K562 (cell line): ENCODE results near the gene APOBEC3C. TPM values are rescaled to one million over a fixed set of nuclear protein-coding genes. Genes with fewer than 3 reads are reported as not detected.
"Not testable (repeated sequence)": the region's sequence is repeated elsewhere in the genome, so short reads cannot be mapped to it uniquely, and the experiment has no call there.

Source experiments
- ATAC-seq: fragments of 200-7000 bp; cut with Tn5 transposase; 3 replicates; pipeline ENCODE4 v1.9.1; 2020; ENCODE audit warnings: moderate library complexity
- BruUV-seq: library from RNA; stranded (reverse); fragments of 400-500 nt; replicated peaks from 2 replicates; lab custom pipeline; 2021; lab: Mats Ljungman, UMichigan
- CTCF ChIA-PET: fragments of 300-600 bp; formaldehyde crosslinking; extraction: SDS; loops from one replicate; lab custom pipeline; 2021; ENCODE audit warnings: low intra/inter-chr PET ratio; lab: Yijun Ruan, JAX
- POLR2A ChIA-PET: fragments of 300-600, 350-650 bp; sonication (Branson Sonifier 250); formaldehyde crosslinking; extraction: SDS; loops from one replicate; lab custom pipeline; 2021; ENCODE audit warnings: antibody characterized with exemption, inconsistent platforms; lab: Yijun Ruan, JAX
- DNase-seq, 4 experiments: peaks; one replicate each; pipeline versions ENCODE4 v3.0.0 to v3.0.0-alpha.2; 2011 to 2018; ENCODE audit warnings: low spot score in 3 of 4, mixed read lengths in 3 of 4; ENCODE audit errors: extremely low read depth in 1 of 4
- FAIRE-seq: peaks from 2 replicates; lab custom pipeline; 2011; peaks lifted over from hg19 to GRCh38; lab: Jason Lieb, UNC
- H2AFZ ChIP-seq: 2 replicates; pipeline ENCODE4 v1.6.0; 2011; ENCODE audit warnings: low read depth, low read length, control low read depth, inconsistent platforms
- H3K27ac ChIP-seq: fragments of 200-600 bp; 3 replicates; pipeline ENCODE4 v1.8.0; 2011; ENCODE audit warnings: low read depth, mild to moderate bottlenecking, control low read depth, inconsistent platforms, low read length, moderate library complexity, mixed read lengths; ENCODE audit errors: extremely low read depth
- H3K27me3 ChIP-seq, 2 experiments: fragments of 300-600 bp in 1 of 2; 2 replicates in 1 of 2; 3 replicates in 1 of 2; pipeline versions ENCODE4 v1.6.0 to v1.8.0; 2011; ENCODE audit warnings: inconsistent platforms in 2 of 2, low read length in 2 of 2, mild to moderate bottlenecking in 1 of 2, mixed read lengths in 1 of 2, moderate library complexity in 1 of 2; ENCODE audit not compliant: control insufficient read depth in 2 of 2, insufficient read depth in 2 of 2
- H3K36me3 ChIP-seq: fragments of 300-600 bp; 3 replicates; pipeline ENCODE4 v1.8.0; 2011; ENCODE audit warnings: mild to moderate bottlenecking, low read length, inconsistent platforms; ENCODE audit not compliant: control insufficient read depth, insufficient read depth
- H3K4me1 ChIP-seq, 2 experiments: fragments of 200-600 bp in 1 of 2; replicated peaks in 1 of 2; 2 replicates in 1 of 2; 3 replicates in 1 of 2; pipeline versions ENCODE4 v1.5.1 to v1.8.0; 2011; ENCODE audit warnings: inconsistent platforms in 2 of 2, low read length in 2 of 2, mild to moderate bottlenecking in 1 of 2, mixed read lengths in 1 of 2, moderate library complexity in 1 of 2; ENCODE audit not compliant: control insufficient read depth in 2 of 2, insufficient read depth in 2 of 2
- H3K4me2 ChIP-seq: 2 replicates; pipeline ENCODE4 v1.6.1; 2011; ENCODE audit warnings: low read length, control low read depth, inconsistent platforms, mixed read lengths; ENCODE audit not compliant: insufficient read depth
- H3K4me3 ChIP-seq: fragments of 200-600 bp; sonication (generic), shearing (Covaris generic); 2 replicates; pipeline ENCODE4 v1.5.1; 2016; ENCODE audit warnings: control low read depth, inconsistent platforms
- H3K79me2 ChIP-seq: fragments of 200-600 bp; 3 replicates; pipeline ENCODE4 v1.8.0; 2011; ENCODE audit warnings: low read length, inconsistent platforms; ENCODE audit not compliant: control insufficient read depth, insufficient read depth
- H3K9ac ChIP-seq, 2 experiments: 2 replicates each; pipeline versions ENCODE4 v1.6.0 to v1.6.1; 2011; ENCODE audit warnings: low read depth in 2 of 2, low read length in 2 of 2, control low read depth in 1 of 2, inconsistent platforms in 1 of 2, mild to moderate bottlenecking in 1 of 2, mixed read lengths in 1 of 2; ENCODE audit not compliant: insufficient read depth in 1 of 2
- H3K9me1 ChIP-seq: one replicate; pipeline ENCODE4 v1.6.0; 2011; ENCODE audit warnings: inconsistent platforms, mild to moderate bottlenecking, low read length, moderate library complexity; ENCODE audit not compliant: control insufficient read depth, insufficient read depth
- H3K9me3 ChIP-seq: replicated peaks from 2 replicates; pipeline ENCODE4 v1.5.1; 2011; ENCODE audit warnings: low read depth, low read length, inconsistent platforms; ENCODE audit not compliant: control insufficient read depth, insufficient read depth
- H4K20me1 ChIP-seq: replicated peaks from 2 replicates; pipeline ENCODE4 v1.6.1; 2011; ENCODE audit warnings: low read length, inconsistent platforms, mixed read lengths; ENCODE audit not compliant: control insufficient read depth, insufficient read depth
- WGBS: fragments of 100-300 bp; shearing (Covaris generic); methylation state at CpG from one replicate; pipeline ENCODE4 v1.1.6; 2016; ENCODE audit warnings: low coverage, mixed read lengths; ENCODE audit not compliant: insufficient coverage; ENCODE audit errors: missing lambda C conversion rate; 5-methylcytosine and 5-hydroxymethylcytosine counted together
- in situ Hi-C: fragments of 300-500 bp; cut with MboI; formaldehyde crosslinking; loops from 4 replicates; pipeline ENCODE4 v1.15.0; 2018; ENCODE audit warnings: inconsistent platforms, mixed read lengths
- intact Hi-C: fragments of 100-400 bp; cut with micrococcal nuclease; formaldehyde crosslinking; loops from 2 replicates; pipeline ENCODE4 v1.14.2; 2022
- polyA plus RNA-seq, 8 experiments: library from polyadenylated mRNA; depleted of rRNA in 4 of 8; stranded (reverse) in 5 of 8; unstranded in 3 of 8; fragments of >200 nt; fragmentation: Nextera tagmentation in 2 of 8; fragmentation: Illumina TruSeq in 1 of 8; extraction: Ambion mirVana in 2 of 8; extraction: Trizol in 1 of 8; gene quantifications; 2 replicates each; pipeline versions ENCODE4 v1.2.1 to v1.2.3, GENCODE V29; 2011 to 2014; ENCODE audit warnings: inconsistent platforms in 1 of 8, missing spikeins in 1 of 8
- total RNA-seq, 7 experiments: library from RNA; depleted of rRNA in 6 of 7; stranded (reverse); fragments of >200 nt in 6 of 7; fragmentation: Illumina TruSeq in 2 of 7; extraction: Trizol in 2 of 7; gene quantifications; 2 replicates each; pipeline versions ENCODE4 v1.2.1 to v1.2.3, GENCODE V29; 2011 to 2021; ENCODE audit warnings: low replicate concordance in 1 of 7
- TF ChIP-seq, protein P1 (sequence below): IDR thresholded peaks from 2 replicates; pipeline ENCODE4 v1.6.1; 2011; ENCODE audit not compliant: insufficient read length; ENCODE audit errors: extremely low read depth
- TF ChIP-seq, protein P2 (sequence below): fragments of 250-450 bp; sonication (Bioruptor Pico); IDR thresholded peaks from 2 replicates; pipeline ENCODE4 v1.8.0; 2021; ENCODE audit warnings: mild to moderate bottlenecking, moderate library complexity

Gene APOBEC3C
- total and polyA plus RNA-seq, 9 of the 15 experiments (the other 6 are each of a cell fraction or from before 2014, with no cell fraction given) = 12.4 to 285 (median 55.5) TPM

DNA sequence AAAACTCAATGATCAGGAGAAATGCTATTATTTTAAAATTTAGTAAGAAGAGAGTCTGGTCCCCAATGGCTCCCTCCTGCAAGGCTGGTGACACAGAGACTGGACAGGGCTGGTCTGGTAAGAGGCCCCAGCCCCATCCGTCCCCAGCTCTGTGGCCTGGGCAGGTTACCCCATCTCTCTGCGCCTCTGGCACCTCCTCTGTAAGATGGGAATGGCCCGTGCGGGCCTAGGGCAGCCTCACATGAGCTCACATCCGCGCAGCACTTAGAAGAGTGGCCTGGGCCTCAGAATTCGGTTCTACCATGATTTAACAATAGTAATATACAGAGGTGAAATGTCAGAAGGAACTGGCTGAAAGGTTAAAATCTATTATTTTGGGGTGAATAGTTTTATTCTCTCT is 27.9 kb downstream of the APOBEC3C start:
- POLR2A ChIA-PET = no interaction called here
- no peak overlapping the region for H3K27ac ChIP-seq
- TF ChIP-seq, protein P1, sequence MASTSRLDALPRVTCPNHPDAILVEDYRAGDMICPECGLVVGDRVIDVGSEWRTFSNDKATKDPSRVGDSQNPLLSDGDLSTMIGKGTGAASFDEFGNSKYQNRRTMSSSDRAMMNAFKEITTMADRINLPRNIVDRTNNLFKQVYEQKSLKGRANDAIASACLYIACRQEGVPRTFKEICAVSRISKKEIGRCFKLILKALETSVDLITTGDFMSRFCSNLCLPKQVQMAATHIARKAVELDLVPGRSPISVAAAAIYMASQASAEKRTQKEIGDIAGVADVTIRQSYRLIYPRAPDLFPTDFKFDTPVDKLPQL = no peak
- TF ChIP-seq, protein P2, sequence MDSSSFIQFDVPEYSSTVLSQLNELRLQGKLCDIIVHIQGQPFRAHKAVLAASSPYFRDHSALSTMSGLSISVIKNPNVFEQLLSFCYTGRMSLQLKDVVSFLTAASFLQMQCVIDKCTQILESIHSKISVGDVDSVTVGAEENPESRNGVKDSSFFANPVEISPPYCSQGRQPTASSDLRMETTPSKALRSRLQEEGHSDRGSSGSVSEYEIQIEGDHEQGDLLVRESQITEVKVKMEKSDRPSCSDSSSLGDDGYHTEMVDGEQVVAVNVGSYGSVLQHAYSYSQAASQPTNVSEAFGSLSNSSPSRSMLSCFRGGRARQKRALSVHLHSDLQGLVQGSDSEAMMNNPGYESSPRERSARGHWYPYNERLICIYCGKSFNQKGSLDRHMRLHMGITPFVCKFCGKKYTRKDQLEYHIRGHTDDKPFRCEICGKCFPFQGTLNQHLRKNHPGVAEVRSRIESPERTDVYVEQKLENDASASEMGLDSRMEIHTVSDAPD = no peak
- H3K9me1 ChIP-seq = no peaks in the 10 kb centered on the region
- 83% methylated on average over 7 of the region's 7 CpGs for WGBS
- H3K4me1 ChIP-seq = peaks cover 0 to 27% of the 10 kb centered on the region in 2 experiments; a peak in 4 of 5 replicates
- CTCF ChIA-PET = no interaction called here
- H3K9me3 ChIP-seq = no peaks in the 10 kb centered on the region
- FAIRE-seq (no peak), DNase-seq (no peak), ATAC-seq (no peak)
- H3K9ac ChIP-seq = peak overlapping the region in 1 of 2 experiments; percentile 87; a peak in 1 of 4 replicates
- in situ Hi-C loops = loop anchor here (5.0 kb wide), 1 partner anchor 35 kb away; the partner anchor contains the start of gene APOBEC3G
- no peak overlapping the region for H2AFZ ChIP-seq
- TSS peak; percentile 85 for BruUV-seq
- no peak overlapping the region for H3K4me3 ChIP-seq
- no peaks in the 10 kb centered on the region for H3K27me3 ChIP-seq
- intact Hi-C loops = no loop called here
- peak overlapping the region; percentile 45; the same call in 1 of the 2 replicates for H3K4me2 ChIP-seq
- H4K20me1 ChIP-seq = no peaks in the 10 kb centered on the region
- no peaks in the 10 kb centered on the region for H3K36me3 ChIP-seq
- H3K79me2 ChIP-seq = peaks cover 14% of the 10 kb centered on the region

DNA sequence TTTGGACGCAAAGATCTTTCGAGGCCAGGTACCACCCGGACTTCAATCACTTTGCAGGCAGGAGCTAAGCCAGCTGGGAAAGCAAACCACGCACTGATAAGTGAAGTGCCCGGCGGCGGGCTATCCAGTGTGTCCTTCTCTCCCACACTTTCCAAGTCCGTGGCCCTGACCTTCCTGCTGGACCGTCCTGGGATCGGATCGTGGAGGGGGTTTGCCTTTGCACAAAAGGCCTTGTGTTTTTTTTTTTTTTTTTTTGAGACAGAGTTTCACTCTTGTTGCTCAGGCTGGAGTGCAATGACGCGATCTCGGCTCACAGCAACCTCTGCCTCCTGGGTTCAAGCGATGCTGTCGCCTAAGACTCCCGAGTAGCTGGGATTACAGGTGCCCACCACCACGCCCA is 29.0 kb downstream of the APOBEC3C start:
- CTCF ChIA-PET, H3K4me3 ChIP-seq, DNase-seq, H2AFZ ChIP-seq, H3K4me2 ChIP-seq, H3K27me3 ChIP-seq, H3K36me3 ChIP-seq, H4K20me1 ChIP-seq, ATAC-seq, H3K9ac ChIP-seq, BruUV-seq, POLR2A ChIA-PET, FAIRE-seq, H3K9me1 ChIP-seq, H3K27ac ChIP-seq, intact Hi-C loops, H3K9me3 ChIP-seq: not testable (repeated sequence)
- in situ Hi-C loops = loop anchor here (5.0 kb wide), 1 partner anchor 34 kb away; the partner anchor contains the start of gene APOBEC3G
- WGBS = 63% methylated on average over 3 of the region's 18 CpGs
- Histone ChIP-seq H3K4me1 (peaks cover 0 to 27% of the 10 kb centered on the region in 2 experiments; a peak in 4 of 5 replicates), H3K79me2 (peaks cover 14% of the 10 kb centered on the region)

DNA sequence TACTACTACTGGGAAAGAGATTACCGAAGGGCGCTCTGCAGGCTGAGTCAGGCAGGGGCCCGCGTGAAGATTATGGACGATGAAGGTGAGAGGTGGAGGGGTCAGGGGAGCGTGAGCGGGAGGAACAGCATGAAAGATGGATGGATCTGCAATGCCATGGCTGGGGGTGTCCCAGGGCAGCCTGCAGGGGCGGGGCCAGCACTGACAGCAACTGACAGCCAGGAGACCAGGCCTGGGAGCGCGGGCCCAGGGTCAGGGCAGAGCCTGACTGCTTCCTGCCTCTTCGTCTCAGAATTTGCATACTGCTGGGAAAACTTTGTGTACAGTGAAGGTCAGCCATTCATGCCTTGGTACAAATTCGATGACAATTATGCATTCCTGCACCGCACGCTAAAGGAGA is 31.1 kb downstream of the APOBEC3C start:
- not testable (repeated sequence) for ATAC-seq, DNase-seq

More for the DNA sequence above, 31.1 kb downstream of the APOBEC3C start:
- Histone ChIP-seq H3K9ac (0 out of 4 replicates have a peak overlapping the region, but pooled peaks of 1 of the 2 experiments have one; percentile 26), H3K4me1 (peaks cover 0 to 18% of the 10 kb centered on the region in 2 experiments; a peak in 4 of 5 replicates), H3K79me2 (peaks cover 14% of the 10 kb centered on the region)
- intact Hi-C loops, H3K4me3 ChIP-seq, in situ Hi-C loops, H3K27me3 ChIP-seq, BruUV-seq, H3K9me1 ChIP-seq, H3K36me3 ChIP-seq, H3K4me2 ChIP-seq, H4K20me1 ChIP-seq, POLR2A ChIA-PET, H2AFZ ChIP-seq, H3K27ac ChIP-seq, CTCF ChIA-PET, H3K9me3 ChIP-seq: not testable (repeated sequence)
- FAIRE-seq = peak; percentile 44
- 67% methylated on average over 13 of the region's 14 CpGs for WGBS
